ENCODE results near the gene EBF3. TPM values are rescaled to one million over a fixed set of nuclear protein-coding genes. Genes with fewer than 3 reads are reported as not detected.

The EBF3 gene
- total RNA-seq, 1 donor from 2014 or later, result not detected

- Mint-ChIP-seq H3K27ac (ENCODE audit: unreplicated experiment) (no peak overlapping the region), H3K4me3 (ENCODE audit: unreplicated experiment) (no peak overlapping the region), H3K9me3 (ENCODE audit: low read depth) (peaks cover 20% of the 10 kb centered on the region), H3K36me3 (ENCODE audit: low read depth) (no peaks in the 10 kb centered on the region), H3K27me3 (ENCODE audit: low read depth) (no peaks in the 10 kb centered on the region), H3K4me1 (ENCODE audit: low read depth) (no peaks in the 10 kb centered on the region)
- no peak for TF ChIP-seq CTCF (IDR thresholded peaks at IDR 0.05)
- DNase-seq (ENCODE audit: low spot score), result no peak
These were observed 149.1 kb downstream of the EBF3 start for GRCh38 chr10:129814681-129815646.

GRCh38 chr10:129812398-129812797, 151.7 kb downstream of the EBF3 start:
- no peaks in the 10 kb centered on the region for H3K36me3 Mint-ChIP-seq (ENCODE audit: low read depth)

GRCh38 chr10:129811208-129811607, 152.9 kb downstream of the EBF3 start:
- no peak for TF ChIP-seq CTCF (IDR thresholded peaks at IDR 0.05)
- no peaks in the 10 kb centered on the region for H3K27me3 Mint-ChIP-seq (ENCODE audit: low read depth)

More at GRCh38 chr10:129812398-129812797, 151.7 kb downstream of the EBF3 start:
- H3K27ac Mint-ChIP-seq (ENCODE audit: unreplicated experiment), result no peak overlapping the region
- no peak for TF ChIP-seq CTCF (IDR thresholded peaks at IDR 0.05)
- peaks cover 5% of the 10 kb centered on the region for H3K9me3 Mint-ChIP-seq (ENCODE audit: low read depth)
- H3K27me3 Mint-ChIP-seq (ENCODE audit: low read depth), result no peaks in the 10 kb centered on the region
- no peak overlapping the region for H3K4me3 Mint-ChIP-seq (ENCODE audit: unreplicated experiment)
- no peaks in the 10 kb centered on the region for H3K4me1 Mint-ChIP-seq (ENCODE audit: low read depth)
- DNase-seq (ENCODE audit: low spot score), result no peak

GRCh38 chr10:129809841-129810240, 154.2 kb downstream of the EBF3 start:
- H3K4me3 Mint-ChIP-seq (ENCODE audit: unreplicated experiment), result no peak overlapping the region
- no peak overlapping the region for H3K27ac Mint-ChIP-seq (ENCODE audit: unreplicated experiment)
- no peaks in the 10 kb centered on the region for H3K27me3 Mint-ChIP-seq (ENCODE audit: low read depth)
- no peak for DNase-seq (ENCODE audit: low spot score)
- H3K36me3 Mint-ChIP-seq (ENCODE audit: low read depth), result no peaks in the 10 kb centered on the region
- TF ChIP-seq CTCF (IDR thresholded peaks at IDR 0.05), result no peak
- H3K9me3 Mint-ChIP-seq (ENCODE audit: low read depth), result peaks cover 14% of the 10 kb centered on the region
- H3K4me1 Mint-ChIP-seq (ENCODE audit: low read depth), result no peaks in the 10 kb centered on the region

More at GRCh38 chr10:129811208-129811607, 152.9 kb downstream of the EBF3 start:
- no peak for DNase-seq (ENCODE audit: low spot score)
- H3K27ac Mint-ChIP-seq (ENCODE audit: unreplicated experiment), result no peak overlapping the region
- H3K36me3 Mint-ChIP-seq (ENCODE audit: low read depth), result no peaks in the 10 kb centered on the region
- H3K9me3 Mint-ChIP-seq (ENCODE audit: low read depth), result peaks cover 10% of the 10 kb centered on the region
- H3K4me3 Mint-ChIP-seq (ENCODE audit: unreplicated experiment), result no peak overlapping the region
- no peaks in the 10 kb centered on the region for H3K4me1 Mint-ChIP-seq (ENCODE audit: low read depth)

GRCh38 chr10:129809431-129809830, 154.6 kb downstream of the EBF3 start:
- no peak overlapping the region for H3K27ac Mint-ChIP-seq (ENCODE audit: unreplicated experiment)
- H3K4me1 Mint-ChIP-seq (ENCODE audit: low read depth), result no peaks in the 10 kb centered on the region
- H3K4me3 Mint-ChIP-seq (ENCODE audit: unreplicated experiment), result no peak overlapping the region
- no peaks in the 10 kb centered on the region for H3K36me3 Mint-ChIP-seq (ENCODE audit: low read depth)
- H3K9me3 Mint-ChIP-seq (ENCODE audit: low read depth), result peaks cover 17% of the 10 kb centered on the region
- no peaks in the 10 kb centered on the region for H3K27me3 Mint-ChIP-seq (ENCODE audit: low read depth)
- DNase-seq (ENCODE audit: low spot score), result no peak
- TF ChIP-seq CTCF (IDR thresholded peaks at IDR 0.05), result no peak

Measured in chondrocyte (in vitro differentiated cells).